ENCODE data around the gene CACTIN. TPM values are rescaled to one million over a fixed set of nuclear protein-coding genes. Genes with fewer than 3 reads are reported as not detected.

The CACTIN gene
- total and polyA plus RNA-seq, 4 donors, result 11.0 to 32.6 (median 27.9) TPM

DNA sequence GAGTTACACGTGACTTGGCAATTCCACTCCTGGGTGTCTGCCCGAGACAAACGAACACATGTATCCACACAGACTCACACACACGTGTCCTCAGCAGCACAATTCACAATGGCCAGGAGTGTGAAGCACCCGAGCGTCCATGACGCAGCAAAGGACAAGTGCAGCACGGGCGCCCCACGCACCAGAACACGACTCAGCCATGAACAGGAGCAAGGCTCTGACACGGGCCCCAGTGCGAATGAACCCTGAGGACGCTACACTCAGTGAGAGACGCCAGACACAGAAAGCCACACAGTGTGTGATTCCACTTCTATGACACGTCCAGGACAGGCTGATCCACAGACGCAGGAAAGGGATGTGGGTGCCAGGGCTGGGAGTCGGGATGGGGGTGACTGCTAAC is 37.2 kb upstream of the CACTIN start:
- H3K27me3 ChIP-seq (ENCODE audit: control insufficient read depth, insufficient read depth, low read length), result no peaks in the 10 kb centered on the region
- no peaks in the 10 kb centered on the region for H3K9me3 ChIP-seq (ENCODE audit: control insufficient read depth, insufficient read depth, low read length)
- peaks cover 99% of the 10 kb centered on the region for H3K36me3 ChIP-seq (ENCODE audit: control insufficient read depth, insufficient read depth, low read length)
- H3K4me3 ChIP-seq (ENCODE audit: low read depth, low read length), result no peak overlapping the region
- 98% methylated on average over 16 of the region's 18 CpGs for WGBS (ENCODE audit: insufficient coverage)
- no peak overlapping the region for H3K27ac ChIP-seq (ENCODE audit: low read depth, low read length)
- peaks cover 24% of the 10 kb centered on the region for H3K4me1 ChIP-seq (ENCODE audit: control insufficient read depth, insufficient read depth, low read length)
- DNase-seq (ENCODE audit: low read depth in 4 of 6, low spot score in 6 of 6), result no peak

GRCh38 chr19:3661284-3662238 is 35.0 kb upstream of the CACTIN start:
- no peaks in the 10 kb centered on the region for H3K27me3 ChIP-seq (ENCODE audit: control insufficient read depth, insufficient read depth, low read length)
- no peak overlapping the region for H3K27ac ChIP-seq (ENCODE audit: low read depth, low read length)
- peaks cover 99% of the 10 kb centered on the region for H3K36me3 ChIP-seq (ENCODE audit: control insufficient read depth, insufficient read depth, low read length)
- DNase-seq (ENCODE audit: low read depth in 4 of 6, low spot score in 6 of 6), result no peak
- 97% methylated on average over 32 of the region's 34 CpGs for WGBS (ENCODE audit: insufficient coverage)
- no peak overlapping the region for H3K4me3 ChIP-seq (ENCODE audit: low read depth, low read length)
- peaks cover 16% of the 10 kb centered on the region for H3K4me1 ChIP-seq (ENCODE audit: control insufficient read depth, insufficient read depth, low read length)
- no peaks in the 10 kb centered on the region for H3K9me3 ChIP-seq (ENCODE audit: control insufficient read depth, insufficient read depth, low read length)

- Histone ChIP-seq H3K4me3 (ENCODE audit: low read depth, low read length) (no peak overlapping the region), H3K4me1 (ENCODE audit: control insufficient read depth, insufficient read depth, low read length) (peaks cover 15% of the 10 kb centered on the region), H3K27ac (ENCODE audit: low read depth, low read length) (no peak overlapping the region), H3K27me3 (ENCODE audit: control insufficient read depth, insufficient read depth, low read length) (no peaks in the 10 kb centered on the region), H3K9me3 (ENCODE audit: control insufficient read depth, insufficient read depth, low read length) (no peaks in the 10 kb centered on the region), H3K36me3 (ENCODE audit: control insufficient read depth, insufficient read depth, low read length) (peaks cover 100% of the 10 kb centered on the region)
- 94% methylated on average over 13 of the region's 23 CpGs for WGBS (ENCODE audit: insufficient coverage)
- no peak for DNase-seq (ENCODE audit: low read depth in 4 of 6, low spot score in 6 of 6)
Measured at GRCh38 chr19:3660493-3661219, 34.1 kb upstream of the CACTIN start.

- H3K27ac ChIP-seq (ENCODE audit: low read depth, low read length), result no peak overlapping the region
- H3K27me3 ChIP-seq (ENCODE audit: control insufficient read depth, insufficient read depth, low read length), result no peaks in the 10 kb centered on the region
- no peak for DNase-seq (ENCODE audit: low read depth in 4 of 6, low spot score in 6 of 6)
- H3K4me1 ChIP-seq (ENCODE audit: control insufficient read depth, insufficient read depth, low read length), result peaks cover 17% of the 10 kb centered on the region
- 92% methylated on average over 22 of the region's 22 CpGs for WGBS (ENCODE audit: insufficient coverage)
- no peak overlapping the region for H3K4me3 ChIP-seq (ENCODE audit: low read depth, low read length)
- H3K36me3 ChIP-seq (ENCODE audit: control insufficient read depth, insufficient read depth, low read length), result peaks cover 100% of the 10 kb centered on the region
- no peaks in the 10 kb centered on the region for H3K9me3 ChIP-seq (ENCODE audit: control insufficient read depth, insufficient read depth, low read length)
Measured at GRCh38 chr19:3659746-3660112, 33.1 kb upstream of the CACTIN start.

DNA sequence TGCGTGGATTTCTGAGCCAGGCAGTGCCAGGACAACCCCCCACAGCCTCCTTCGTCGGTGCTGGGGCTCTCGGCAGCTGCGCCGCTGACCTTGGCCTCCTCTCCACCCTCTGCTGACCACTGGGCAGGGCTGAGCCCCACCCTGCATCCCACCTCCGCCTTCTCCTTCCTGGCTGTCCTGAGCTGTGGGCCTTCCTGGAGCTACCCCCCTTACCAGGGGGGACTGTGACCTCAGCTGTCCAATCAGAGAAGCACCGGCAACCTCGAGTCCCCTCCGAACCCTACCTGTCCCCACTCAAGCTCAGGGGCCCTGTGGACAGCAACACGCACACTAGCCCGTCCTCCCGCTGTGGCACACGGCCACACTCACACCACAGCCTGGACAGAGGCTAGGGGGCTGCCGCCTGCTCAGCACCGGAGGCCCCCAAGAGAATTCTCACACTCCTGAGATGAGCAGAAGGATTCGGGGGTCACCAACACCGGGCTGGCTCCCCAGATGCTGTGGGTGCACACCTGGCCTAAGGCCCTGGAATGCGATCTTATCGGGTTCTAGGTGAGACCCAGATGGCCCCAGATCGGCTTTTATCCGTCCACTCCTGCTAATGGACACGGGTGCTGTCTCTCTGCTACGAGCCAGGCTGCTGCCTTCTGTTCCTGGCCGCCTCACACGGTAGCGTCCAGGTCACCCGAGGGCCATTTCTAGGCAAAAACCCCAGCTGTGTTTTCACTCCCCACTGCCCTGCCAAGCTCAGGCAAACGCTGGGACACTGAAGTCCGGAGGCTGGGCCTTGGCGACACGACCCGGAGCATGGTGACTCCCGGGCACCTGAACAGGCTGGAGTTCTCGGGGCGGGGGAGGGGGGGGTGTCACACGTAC is 32.5 kb upstream of the CACTIN start:
- no peak for DNase-seq (ENCODE audit: low read depth in 4 of 6, low spot score in 6 of 6)
- WGBS (ENCODE audit: insufficient coverage), result 92% methylated on average over 35 of the region's 37 CpGs
- H3K4me1 ChIP-seq (ENCODE audit: control insufficient read depth, insufficient read depth, low read length), result peaks cover 17% of the 10 kb centered on the region
- peaks cover 98% of the 10 kb centered on the region for H3K36me3 ChIP-seq (ENCODE audit: control insufficient read depth, insufficient read depth, low read length)
- H3K4me3 ChIP-seq (ENCODE audit: low read depth, low read length), result no peak overlapping the region
- H3K27me3 ChIP-seq (ENCODE audit: control insufficient read depth, insufficient read depth, low read length), result no peaks in the 10 kb centered on the region
- no peak overlapping the region for H3K27ac ChIP-seq (ENCODE audit: low read depth, low read length)
- H3K9me3 ChIP-seq (ENCODE audit: control insufficient read depth, insufficient read depth, low read length), result no peaks in the 10 kb centered on the region

- Histone ChIP-seq H3K27me3 (ENCODE audit: control insufficient read depth, insufficient read depth, low read length) (no peaks in the 10 kb centered on the region), H3K9me3 (ENCODE audit: control insufficient read depth, insufficient read depth, low read length) (no peaks in the 10 kb centered on the region), H3K4me1 (ENCODE audit: control insufficient read depth, insufficient read depth, low read length) (peaks cover 17% of the 10 kb centered on the region), H3K4me3 (ENCODE audit: low read depth, low read length) (no peak overlapping the region), H3K36me3 (ENCODE audit: control insufficient read depth, insufficient read depth, low read length) (peaks cover 98% of the 10 kb centered on the region), H3K27ac (ENCODE audit: low read depth, low read length) (no peak overlapping the region)
- peak in 1 of 6 donors; percentile 15 for DNase-seq (ENCODE audit: low read depth in 4 of 6, low spot score in 6 of 6)
- WGBS (ENCODE audit: insufficient coverage), result 88% methylated on average over 39 of the region's 39 CpGs
Measured at GRCh38 chr19:3658004-3658869, 31.6 kb upstream of the CACTIN start.

DNA sequence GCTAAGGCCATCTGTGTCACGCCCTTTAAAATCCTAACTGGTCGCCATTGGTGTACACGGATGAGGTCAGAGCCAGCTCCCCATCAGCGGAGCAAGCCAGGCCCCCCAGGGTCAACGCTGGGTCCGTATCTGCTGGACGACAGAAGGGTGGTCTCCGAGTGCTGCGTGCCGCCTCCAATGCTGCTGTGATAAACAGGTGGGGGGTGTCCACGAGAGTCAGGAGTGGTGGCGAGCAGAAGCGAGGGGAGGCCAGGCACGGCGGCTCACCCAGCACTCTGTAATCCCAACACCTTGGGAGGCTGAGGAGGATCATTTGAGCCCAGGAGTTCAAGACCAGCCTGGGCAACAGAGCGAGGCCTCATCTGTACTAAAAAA is 30.8 kb upstream of the CACTIN start:
- H3K9me3 ChIP-seq (ENCODE audit: control insufficient read depth, insufficient read depth, low read length), result no peaks in the 10 kb centered on the region
- WGBS (ENCODE audit: insufficient coverage), result 97% methylated on average over 9 of the region's 16 CpGs
- DNase-seq (ENCODE audit: low read depth in 4 of 6, low spot score in 6 of 6), result no peak
- H3K27ac ChIP-seq (ENCODE audit: low read depth, low read length), result no peak overlapping the region
- no peaks in the 10 kb centered on the region for H3K27me3 ChIP-seq (ENCODE audit: control insufficient read depth, insufficient read depth, low read length)
- peaks cover 17% of the 10 kb centered on the region for H3K4me1 ChIP-seq (ENCODE audit: control insufficient read depth, insufficient read depth, low read length)
- no peak overlapping the region for H3K4me3 ChIP-seq (ENCODE audit: low read depth, low read length)
- H3K36me3 ChIP-seq (ENCODE audit: control insufficient read depth, insufficient read depth, low read length), result peaks cover 98% of the 10 kb centered on the region

GRCh38 chr19:3656747-3657394 is 30.3 kb upstream of the CACTIN start:
- peaks cover 98% of the 10 kb centered on the region for H3K36me3 ChIP-seq (ENCODE audit: control insufficient read depth, insufficient read depth, low read length)
- H3K4me1 ChIP-seq (ENCODE audit: control insufficient read depth, insufficient read depth, low read length), result peaks cover 17% of the 10 kb centered on the region
- DNase-seq (ENCODE audit: low read depth in 4 of 6, low spot score in 6 of 6), result no peak
- H3K27me3 ChIP-seq (ENCODE audit: control insufficient read depth, insufficient read depth, low read length), result no peaks in the 10 kb centered on the region
- H3K4me3 ChIP-seq (ENCODE audit: low read depth, low read length), result no peak overlapping the region
- H3K27ac ChIP-seq (ENCODE audit: low read depth, low read length), result no peak overlapping the region
- WGBS (ENCODE audit: insufficient coverage), result 97% methylated on average over 19 of the region's 19 CpGs
- no peaks in the 10 kb centered on the region for H3K9me3 ChIP-seq (ENCODE audit: control insufficient read depth, insufficient read depth, low read length)
